NCI-H2107 treated with DMSO at 0.1 percent for 48 hours (cell line): ENCODE measurements around the gene ZDHHC1.
"Not testable (repeated sequence)": the region's sequence is repeated elsewhere in the genome, so short reads cannot be mapped to it uniquely, and the experiment has no call there.

ENCODE experiments used
- DNase-seq: peaks from one replicate; lab custom pipeline; 2025; ENCODE audit not compliant: unreplicated experiment; lab: John Stamatoyannopoulos, UW

ZDHHC1 gene

GRCh38 chr16:67364600-67365235, 51.6 kb downstream of the ZDHHC1 start:
- DNase-seq = no peak

DNA sequence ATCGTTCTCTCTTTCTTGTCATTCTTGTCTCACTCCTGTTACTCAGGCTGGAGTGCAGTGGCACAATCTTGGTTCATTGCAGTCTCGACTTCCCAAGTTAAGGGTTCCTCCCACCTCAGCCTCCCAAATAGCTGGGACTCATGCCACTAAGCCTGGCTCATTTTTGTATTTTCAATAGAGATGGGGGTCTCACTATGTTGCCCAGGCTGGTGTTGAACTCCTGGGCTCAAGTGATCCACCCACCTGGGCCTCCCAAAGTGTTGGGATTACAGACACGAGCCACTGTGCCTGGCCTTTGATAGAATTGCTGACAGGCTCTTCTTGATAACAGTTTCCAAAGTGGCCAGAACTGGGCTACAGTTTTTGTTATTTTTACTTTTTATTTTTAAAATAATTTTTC, 55.2 kb downstream of the ZDHHC1 start:
- DNase-seq = no peak

- not testable (repeated sequence) for DNase-seq
Observed at GRCh38 chr16:67359540-67360269, 56.6 kb downstream of the ZDHHC1 start.

- DNase-seq = no peak
Observed at GRCh38 chr16:67357561-67357960, 58.7 kb downstream of the ZDHHC1 start.

DNA sequence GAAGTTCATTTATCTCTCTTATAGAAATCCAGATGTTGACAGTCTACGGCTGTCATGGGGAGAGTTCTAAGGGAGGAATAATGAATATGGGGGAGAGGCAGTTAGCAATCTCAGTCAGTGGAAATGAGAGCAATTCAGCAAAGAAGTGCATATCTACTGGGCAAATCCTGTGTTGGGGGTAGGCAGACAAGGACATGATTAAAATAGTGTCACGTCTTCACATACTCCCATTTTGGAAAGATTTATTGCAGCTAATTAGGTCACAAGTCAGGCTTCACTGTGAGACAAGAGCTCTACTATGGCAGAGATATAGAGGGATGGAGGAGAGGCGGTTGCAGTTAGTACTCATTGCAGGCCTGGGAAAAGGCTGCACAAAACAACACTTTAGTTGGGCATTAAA, 59.9 kb downstream of the ZDHHC1 start:
- DNase-seq = no peak

- not testable (repeated sequence) for DNase-seq
Observed at GRCh38 chr16:67352463-67352862, 63.8 kb downstream of the ZDHHC1 start.

- DNase-seq = no peak
Observed at GRCh38 chr16:67350324-67350723, 66.0 kb downstream of the ZDHHC1 start.

DNA sequence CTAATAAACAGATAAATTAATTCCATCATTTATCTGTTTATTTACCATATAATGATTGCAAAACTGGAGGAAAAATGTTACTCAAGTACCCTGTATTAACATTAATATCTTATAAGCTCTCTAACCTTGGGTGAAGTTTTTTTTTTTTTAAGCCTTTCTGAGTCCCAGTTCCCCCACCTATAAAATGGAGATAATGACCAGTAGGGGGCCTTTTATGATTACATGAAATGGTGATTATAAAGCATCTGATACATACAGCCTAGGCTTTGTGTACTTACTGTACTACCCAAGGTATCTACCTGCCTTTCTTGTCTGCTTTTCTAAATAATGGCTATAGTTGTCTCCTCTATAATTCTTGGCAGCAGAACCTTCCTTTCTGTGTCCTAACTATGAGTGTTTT, 67.1 kb downstream of the ZDHHC1 start:
- DNase-seq = peak; percentile 22

- DNase-seq = no peak
Observed at GRCh38 chr16:67346341-67346740, 69.9 kb downstream of the ZDHHC1 start.

DNA sequence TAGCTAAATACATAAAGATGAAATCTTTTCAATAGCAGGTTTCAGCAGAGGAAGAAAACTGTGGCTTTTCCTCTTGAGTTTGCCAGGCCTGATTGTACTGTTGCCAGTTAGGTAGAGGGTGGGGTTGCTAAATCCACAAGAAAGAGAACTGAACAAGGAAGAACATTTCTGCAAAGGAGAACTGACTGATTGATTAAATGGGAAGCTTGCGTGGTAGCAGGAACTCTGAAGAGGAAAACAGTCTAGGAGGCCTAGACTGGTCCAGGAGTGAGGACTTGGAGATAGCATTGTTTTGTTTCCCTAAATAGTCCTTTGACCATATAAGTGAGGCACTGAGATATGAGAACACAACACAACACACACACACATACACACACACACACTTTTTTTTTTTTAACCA, 70.9 kb downstream of the ZDHHC1 start:
- DNase-seq = no peak
